ENCODE results near the gene MBNL1.

The MBNL1 gene

DNA sequence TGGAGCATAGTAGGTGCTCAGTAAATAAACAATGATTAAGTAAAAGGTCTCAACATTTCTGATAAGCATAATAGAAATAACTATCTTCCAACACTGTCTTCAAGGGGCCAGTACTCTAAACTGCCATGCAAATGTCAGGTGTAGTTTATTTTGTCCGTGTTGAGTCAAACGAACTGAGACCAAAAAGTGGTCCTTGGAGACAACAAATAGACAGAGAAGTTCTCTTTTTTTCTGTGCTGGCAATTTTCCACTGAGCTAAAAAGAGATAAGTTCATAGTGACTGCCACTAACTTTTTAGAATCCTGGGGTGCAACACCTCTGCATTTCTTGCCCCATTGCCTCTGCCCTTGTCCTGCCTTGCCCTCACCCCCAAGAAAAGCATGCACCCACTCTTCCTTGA is 14.7 kb upstream of the MBNL1 start:
- DNase-seq, result no peak

DNA sequence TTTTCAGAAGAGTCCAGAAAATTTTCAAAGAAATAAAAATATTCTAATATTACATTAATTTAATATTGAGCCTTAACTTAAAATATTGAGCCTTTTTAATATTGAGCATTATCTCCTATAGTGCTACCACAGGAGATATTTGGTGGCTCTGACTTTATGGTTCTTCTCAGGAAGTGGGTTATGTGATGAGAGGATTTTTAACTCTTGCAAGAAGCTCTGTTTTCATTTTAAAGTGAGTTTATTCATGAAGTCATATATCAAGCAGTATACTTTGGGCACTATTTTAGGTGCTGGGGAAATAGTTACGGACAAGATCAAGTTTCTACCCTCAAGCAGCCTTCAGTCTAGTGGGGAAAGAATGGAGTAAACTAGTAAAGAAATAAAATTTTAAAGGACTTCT is 13.4 kb upstream of the MBNL1 start:
- DNase-seq, result no peak

DNA sequence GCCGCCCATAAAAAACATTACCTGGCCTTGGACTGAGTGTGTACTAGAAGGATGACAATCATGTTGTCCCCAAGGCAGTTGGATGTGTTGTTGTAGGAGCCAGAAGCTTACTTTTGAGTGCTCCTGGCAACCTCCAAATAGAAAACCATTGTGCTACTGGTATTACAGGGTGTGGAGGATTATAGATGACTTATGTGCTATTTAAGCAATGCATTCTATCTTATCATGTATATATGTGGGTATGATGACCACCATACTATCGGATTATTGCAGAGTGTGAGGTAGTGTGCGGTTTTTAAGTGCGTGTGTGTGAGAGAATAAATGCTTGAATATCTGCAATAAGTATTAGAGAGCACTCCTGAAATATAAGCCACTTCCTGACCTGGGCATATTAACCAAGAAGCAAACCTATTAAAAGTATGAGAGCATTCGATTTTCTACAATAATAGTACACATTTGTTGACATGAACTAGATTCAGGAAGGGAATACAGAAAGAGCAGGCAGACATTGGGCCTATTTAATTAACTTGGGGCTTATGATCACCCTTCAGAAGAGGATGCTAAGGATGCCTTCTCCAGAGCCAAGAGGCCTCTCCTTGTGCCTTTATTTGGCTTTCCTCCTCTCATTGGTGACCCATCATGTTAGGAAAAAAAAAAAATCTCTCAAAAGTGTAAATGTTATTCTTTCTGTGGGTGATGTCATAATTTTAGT is 11.7 kb upstream of the MBNL1 start:
- DNase-seq, result no peak

DNA sequence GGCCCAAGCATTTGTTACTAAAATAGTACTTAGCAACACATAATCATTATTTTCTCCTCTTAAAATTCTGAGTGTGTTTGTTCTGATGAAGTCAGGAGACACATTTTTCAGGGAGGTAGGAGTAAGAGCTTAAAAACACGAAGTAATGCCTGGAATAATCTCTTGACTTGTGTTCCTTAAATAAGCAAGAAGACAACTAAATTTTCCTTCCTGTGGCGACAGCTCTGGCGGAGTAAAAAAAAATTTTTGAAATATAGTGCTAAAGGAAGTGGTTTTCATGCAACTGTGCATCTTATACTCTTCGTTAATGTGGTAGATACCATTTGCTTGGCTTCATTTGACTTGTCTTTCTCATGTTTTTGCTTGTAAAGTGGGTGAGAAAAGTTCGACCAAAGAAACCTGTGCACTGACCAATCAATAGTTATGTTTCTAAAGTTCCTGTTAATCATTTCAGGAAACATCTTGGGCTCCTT is 11.1 kb upstream of the MBNL1 start:
- DNase-seq, result no peak

DNA sequence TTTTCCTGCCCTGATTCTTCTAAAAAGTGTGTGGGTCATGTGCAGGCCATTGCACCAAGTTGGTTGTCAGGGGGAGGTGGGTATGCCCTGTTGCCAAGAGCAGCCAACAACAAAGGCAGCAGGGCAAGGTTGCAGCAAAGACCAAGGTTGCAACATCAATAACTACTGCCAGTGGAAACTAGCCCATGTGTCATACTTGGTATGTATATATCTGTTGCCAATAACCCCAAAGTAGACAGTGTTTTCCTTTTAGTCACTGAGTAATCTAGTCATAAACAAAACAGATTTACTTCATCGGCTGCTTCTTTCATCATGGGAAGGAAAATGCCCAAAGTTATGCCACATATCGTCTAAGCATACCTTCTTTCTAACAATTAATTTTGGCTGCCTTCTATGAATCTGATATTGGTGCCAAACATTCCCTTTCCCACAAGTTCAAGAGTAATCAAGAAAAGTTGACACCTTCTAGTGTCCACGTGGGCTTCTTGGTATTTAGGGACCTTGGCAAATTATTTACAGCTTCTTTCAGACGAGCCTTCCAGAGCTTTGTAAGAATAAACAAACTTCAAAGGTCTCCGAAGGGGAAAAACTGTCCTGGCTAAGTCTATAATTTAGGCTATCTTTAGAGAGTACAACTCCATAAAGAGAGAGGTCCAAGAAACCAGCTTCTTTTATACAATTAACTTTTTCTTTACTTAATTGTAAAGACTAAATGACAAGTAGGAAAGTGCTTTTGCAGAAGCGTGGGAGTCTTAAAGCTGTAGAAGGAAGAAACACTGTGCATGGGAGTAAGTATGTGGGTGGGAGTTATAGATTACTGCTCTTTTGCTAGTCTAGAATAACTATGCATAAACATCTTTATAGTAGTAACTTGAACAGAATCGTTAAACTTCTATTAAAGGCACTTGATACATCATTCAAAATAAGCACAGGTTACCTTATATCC is 10.0 kb upstream of the MBNL1 start:
- peak; percentile 73 for DNase-seq

DNA sequence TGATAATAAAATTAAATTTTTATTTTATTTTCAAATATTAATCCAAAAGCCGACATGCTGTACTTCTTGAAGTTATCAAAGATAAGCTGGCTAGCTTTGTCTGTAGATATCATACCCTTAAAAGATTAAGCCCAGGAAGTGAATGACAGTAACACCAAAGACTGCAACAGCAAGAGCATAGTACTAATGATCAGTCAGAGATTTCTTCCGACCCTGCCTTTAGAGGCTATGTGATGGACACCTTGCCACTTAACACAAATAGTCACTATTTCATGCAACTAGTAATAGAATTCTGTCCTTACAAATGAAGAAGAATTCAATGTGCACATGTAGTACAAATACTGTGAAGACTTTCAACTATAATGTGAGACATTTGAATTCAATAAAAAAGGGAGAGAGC is 9.3 kb upstream of the MBNL1 start:
- no peak for DNase-seq

DNA sequence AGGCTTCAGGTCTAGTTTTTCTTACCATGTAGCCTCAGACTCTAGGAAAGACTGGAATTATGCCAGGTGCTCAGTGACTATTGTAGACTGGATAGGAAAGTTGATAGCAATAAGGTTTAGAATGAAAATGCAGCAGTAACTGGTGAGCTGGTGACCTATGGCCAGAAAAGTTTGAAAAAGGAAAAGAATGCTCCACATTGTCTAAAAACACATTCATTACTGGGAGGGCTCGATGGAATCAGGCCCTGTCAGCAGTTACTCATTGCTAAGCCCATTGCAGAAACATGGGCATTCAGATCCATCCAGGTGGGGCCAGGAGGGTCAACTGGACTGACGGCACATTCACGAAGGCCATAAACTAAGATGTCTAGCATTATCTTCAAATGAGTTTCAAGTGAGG is 8.7 kb upstream of the MBNL1 start:
- no peak for DNase-seq

DNA sequence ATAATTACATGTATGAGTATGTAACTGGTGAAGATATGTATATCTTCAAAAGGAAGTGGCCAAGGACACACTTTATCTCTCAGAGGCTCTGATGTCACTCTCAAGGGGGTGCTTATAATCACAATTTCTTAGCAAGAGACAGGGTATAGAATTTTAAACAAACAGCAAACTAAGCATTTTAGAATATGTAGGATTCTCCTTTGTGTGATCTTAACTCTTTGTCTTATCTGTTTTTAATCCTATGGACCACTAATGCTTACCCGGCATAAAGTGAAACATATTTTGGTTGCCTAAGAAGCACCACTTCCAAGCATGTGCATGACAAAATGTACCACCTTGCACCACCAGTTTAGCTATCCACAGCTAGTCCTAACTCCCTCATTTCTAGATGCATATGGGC is 8.2 kb upstream of the MBNL1 start:
- DNase-seq, result no peak

DNA sequence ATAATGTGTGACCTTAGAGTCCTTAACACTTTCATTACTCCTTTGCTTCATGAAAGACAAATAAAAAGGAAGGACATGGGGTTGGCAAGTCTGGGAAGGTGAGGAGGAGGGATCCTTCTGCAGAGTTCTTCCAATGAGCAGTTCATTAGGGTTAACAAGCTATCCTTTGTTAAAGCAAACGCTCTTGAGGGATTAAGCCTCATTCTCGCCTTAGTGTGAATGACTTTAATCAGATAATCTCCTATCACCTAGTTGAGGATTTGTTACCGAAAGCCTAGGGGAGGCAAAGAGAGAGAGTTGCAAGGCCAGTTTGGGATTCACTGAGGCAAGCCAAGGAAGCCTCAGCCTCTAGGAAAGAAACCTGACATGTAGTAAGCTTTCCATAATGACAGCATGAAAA is 7.4 kb upstream of the MBNL1 start:
- DNase-seq, result no peak

DNA sequence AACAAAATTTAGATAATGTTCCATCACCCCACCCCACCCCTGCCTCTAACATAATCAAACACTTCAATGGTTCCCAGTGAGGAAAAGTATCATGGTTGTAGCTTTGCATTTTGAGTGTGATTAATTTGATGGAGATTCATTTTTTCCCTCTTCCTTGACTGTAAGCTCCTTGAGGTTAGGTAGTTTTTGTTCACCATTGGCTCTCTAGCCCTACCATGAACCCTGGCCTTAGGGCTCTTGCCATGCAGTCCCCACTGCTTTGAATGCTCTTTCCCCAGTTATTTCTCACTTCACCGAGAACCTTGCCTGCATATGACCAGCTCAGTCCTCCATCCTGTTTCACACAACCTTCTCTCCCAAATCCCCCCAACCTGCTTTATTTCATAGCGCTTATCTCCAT is 5.0 kb upstream of the MBNL1 start:
- no peak for DNase-seq

DNA sequence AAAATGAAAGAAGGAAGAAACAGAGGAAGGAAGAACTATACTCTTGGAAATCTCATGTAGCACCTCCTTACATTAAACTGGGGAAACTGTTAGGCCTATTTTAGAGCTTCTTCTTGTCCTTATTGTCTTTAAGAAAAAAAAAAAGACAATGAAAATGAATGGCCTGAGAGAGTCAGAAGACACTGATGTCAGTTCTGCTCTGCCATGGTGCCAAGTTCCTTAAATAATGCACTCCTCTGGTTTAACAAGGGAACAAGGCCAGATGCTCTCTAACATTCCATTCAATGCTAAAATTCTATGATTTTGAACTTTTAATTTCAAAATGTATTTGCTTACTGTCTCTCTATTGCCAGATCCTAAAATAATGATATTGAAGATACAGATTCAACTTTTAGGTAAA is 4.4 kb upstream of the MBNL1 start:
- no peak for DNase-seq

DNA sequence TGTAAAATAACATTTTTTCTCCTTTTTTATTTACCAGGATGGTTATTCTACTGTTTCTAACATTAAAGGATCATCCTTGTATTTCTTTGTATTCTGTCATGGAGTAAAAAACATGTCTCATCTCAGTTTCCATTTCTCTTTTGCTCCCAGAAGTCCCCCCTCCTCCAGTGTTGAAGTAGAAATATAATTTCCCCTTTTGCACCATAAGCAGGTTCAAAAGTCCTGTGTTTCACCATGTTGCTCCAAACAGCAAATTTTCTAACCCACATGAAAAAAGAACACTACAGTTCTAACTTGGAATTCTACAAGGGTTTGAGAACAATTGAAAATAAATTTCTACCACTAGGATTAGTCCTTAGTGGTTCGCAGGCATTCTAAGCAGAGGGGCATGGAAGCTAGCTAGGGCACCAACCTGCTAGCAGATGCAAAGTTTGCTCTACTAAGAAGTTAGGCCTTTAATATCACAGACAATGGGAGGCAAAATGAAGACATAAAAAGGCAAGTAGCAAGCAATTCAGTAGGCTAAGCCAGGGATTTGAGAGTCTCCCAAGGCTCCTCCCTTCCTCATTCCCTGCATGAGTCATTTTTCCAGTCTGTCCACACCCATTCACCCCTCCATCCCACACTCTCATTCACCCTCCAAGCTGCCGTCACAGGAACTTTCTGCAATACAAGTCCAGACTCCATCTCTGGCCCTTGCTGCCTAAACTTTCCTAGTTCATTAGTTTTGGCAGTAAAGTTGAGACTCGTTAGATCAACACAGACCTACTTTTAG is 2.3 kb upstream of the MBNL1 start:
- no peak for DNase-seq

DNA sequence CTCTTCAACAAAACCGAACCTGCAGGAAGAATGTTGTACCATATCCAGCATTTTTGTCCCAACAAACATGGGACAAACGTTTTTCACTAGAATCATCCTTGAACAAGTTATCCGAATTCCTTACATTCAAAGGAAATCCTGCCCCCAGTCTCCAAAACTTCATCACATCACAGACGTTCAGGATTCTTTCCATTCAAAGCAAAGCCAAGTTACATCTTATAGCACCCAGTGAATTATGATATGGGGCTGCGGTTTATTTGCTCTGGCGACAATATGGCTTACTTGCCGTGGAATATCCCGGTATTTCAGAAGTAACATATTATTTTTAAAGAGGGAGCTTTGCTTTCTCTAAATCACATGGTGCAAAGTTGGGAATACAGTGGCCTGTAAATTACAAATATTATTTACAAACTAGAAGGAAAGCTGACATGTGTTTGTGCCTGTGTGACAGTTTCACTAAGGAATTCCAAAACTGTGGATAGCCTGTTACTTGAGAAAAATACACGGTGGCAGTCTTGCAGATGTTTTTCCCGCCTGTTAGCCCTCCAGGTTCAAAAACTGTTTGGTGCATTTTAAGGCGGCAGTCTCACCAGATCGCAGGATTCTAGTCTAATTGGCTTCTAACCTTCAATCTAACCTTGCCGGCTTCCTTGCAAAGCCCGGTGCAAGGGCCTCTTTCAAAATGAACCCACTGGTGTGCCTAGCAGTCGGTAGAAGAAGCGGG is 736 bp upstream of the MBNL1 start:
- no peak for DNase-seq

DNA sequence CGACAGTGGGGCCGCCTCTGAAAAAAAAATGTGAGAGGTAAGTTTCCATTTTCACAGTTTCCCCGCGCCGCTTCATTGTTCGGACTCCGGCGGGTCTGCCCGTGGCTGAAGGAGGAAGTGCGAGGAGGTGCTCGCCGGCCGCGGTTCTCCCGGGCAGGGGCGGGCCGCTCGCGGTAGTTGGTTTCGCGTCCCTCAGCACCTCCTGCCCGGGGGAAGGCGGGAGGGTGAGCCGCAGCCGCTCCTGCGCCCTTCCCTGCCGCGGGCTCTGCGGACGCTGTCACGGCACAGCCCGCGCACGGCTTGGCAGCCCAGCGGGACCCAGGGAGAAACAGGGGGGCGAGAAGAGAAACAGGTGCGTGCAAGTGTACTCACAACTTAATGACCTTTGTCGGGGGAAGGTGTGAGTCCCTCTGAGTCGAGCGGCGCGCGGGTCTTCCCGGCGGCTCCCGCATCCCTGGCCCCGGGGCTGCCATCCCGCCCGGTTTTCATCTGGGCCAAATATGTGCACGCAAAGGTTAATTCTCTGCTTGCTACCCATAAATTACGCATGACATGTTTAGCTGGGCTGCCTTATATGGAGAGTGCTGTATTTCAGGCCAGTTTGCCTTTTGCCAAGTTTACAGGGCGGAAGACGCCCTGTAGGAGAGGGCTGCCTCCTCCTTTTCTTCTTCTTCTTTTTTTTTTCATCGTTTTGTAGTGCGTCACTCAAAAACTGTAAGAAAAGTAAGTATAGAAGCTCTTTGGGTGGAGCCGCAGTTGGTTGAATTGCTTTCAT is 514 bp downstream of the MBNL1 start:
- peak; percentile 43 for DNase-seq

DNA sequence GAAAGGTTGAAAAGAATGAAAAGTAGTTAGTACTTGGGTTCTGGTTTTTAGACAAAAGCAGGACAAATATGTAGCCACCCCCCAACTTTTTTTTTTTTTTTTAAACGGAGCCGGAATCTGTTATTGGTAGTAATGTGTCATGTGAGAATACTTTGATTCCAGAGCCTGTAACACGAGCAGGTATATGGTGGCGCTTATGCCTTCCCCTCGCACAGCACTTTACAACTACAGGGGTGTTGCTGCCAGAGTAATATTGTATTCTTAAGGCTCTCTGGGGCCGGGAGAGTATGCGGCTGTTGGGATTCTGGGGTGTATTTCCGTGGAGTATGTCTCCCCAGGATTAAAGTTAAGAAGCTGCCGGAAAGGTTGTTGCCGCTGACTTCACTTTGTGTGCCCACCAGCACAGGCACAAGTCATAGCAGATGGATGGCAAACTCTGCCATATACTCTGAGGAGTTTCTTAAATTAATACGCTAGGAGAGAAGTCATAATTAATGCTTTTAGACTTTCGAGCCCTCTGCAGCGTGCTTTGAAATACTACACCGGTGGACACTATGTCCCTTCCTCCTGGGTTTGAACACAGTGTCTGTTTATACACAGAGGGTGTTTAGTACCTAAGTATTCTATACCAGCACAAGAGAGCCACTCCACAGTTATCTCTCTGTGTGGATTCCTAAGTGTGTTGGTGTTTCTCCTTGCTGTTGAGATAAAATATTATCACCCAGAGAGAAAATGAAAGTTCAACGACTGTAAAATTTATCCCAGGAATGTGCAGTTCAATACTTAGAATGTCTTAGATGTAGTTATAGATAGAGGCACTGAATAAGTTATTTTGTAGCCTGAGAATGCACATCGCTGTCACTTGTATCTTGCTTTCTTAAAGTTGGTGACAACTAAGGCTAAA is 1.4 kb downstream of the MBNL1 start:
- DNase-seq, result peak; percentile 44

DNA sequence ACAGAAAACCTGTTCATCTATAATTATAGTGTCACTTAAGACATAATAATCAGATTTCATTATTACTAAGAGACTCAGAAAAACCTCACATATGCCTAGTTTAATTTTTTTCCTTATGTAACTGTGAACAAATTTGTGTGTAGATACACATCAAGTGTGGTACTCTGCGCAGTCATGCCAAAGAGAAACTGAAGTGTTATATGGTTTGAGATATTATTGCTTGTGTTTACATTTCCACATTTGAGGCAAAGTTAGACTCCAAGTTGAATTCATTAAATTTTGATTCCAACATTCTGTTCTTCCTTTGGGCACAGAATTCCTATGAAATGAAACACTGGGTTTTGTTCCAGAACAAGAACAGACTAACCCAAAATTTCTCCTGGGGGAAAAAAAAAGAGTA is 2.2 kb downstream of the MBNL1 start:
- no peak for DNase-seq

DNA sequence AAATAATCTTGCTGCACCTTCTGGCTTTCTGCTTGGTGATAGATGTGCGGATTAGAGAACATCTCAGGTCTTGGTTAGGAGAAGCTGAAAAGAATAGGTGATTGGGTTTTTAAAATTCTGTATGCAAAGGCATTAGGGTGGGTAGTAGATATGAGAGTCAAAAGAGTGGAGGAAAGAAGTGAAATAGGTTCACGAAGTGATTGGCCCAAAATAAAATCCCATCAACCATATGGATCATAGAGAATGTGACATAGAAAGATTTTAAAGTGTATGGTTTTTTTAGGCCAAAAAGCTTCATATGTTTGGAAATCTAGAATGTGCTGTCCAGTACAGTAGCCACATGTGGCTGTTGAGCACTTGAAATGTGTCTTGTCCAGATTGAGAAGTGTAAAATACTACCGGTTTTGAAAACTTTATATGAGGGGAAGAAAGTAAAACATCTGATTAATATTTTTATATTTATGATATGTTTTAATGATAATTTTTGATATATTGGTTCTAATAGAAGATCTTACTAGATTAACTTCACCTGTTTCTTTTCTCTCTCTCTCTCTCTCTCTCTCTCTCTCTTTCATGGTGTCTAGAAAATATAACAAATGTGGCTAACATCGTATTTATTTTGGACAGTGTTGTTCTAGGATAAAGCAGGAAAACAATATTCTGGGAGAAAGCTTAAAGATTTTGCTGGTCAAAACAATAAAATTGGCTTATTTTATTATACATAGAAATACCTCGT is 2.9 kb downstream of the MBNL1 start:
- no peak for DNase-seq

DNA sequence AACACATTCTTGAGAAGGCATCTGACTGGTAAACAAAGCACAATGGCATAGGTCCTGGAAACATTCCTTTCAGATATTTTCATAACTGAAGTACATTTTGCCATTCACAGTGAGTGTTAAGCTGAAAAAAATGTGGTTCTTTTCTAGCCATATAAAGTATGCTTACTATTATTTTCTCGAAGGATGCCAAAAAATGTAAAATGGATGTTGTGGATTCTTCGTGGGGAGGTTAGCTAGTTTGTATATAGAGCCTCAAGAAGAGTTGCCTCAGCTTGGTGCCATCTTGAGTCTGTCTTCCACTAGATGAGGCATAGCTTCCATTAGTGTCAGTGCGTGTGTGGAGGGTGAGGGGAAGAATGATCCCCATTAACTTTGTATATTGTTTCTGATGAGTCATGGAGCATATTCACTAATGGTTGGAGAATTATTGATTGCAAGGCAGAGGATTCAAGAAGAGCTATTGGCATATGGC is 4.1 kb downstream of the MBNL1 start:
- DNase-seq, result peak; percentile 38

DNA sequence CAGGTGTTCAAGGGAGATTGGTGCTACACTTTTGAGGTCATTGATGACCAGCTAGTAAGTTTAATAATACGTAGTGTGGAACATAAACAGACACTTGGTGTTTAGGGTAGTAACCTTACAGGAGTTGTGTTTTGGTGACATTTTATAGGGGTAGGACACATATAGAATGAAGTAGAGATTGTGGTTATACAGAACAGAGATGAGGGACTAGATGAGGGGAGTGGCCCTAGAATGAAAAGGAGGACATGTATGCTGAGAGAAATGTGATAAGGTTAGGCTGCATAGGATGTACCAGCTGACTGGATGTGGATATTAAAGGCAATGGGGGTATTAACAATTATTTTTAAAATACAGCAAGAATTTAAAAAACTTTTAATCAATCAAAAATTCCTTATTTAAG is 8.0 kb downstream of the MBNL1 start:
- no peak for DNase-seq

DNA sequence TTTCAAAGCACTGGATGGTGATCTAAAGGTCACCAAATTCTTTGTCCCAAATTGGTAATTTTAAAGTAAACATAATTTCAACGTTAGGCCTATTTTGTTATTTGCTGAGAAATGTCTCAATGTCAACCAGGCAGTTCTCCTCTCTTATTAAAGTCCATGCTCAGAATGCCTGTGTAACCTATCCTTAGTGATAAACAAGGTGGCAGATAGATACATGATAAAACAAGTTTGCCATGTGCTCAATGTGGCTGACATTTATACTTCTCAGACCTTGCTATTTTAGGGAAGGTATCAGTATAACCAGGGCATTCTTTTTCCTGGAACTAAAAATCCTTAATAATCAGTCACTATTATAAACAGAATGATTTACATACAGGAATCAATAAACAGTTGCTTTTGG is 8.5 kb downstream of the MBNL1 start:
- no peak for DNase-seq

All from activated CD4-positive, alpha-beta T cell treated with anti-CD3 and anti-CD28 coated beads, Interleukin-2, amount 50 U/mL, for 1 hour (primary cell).